GM12801 (cell line): ENCODE measurements around the gene UPB1.

ENCODE experiments used
- TF ChIP-seq, protein P1 (sequence below): IDR thresholded peaks from one replicate; pipeline ENCODE4 v1.5.1; 2011; ENCODE audit warnings: control low read depth; ENCODE audit not compliant: insufficient read length; ENCODE audit errors: extremely low read depth

The UPB1 gene

DNA sequence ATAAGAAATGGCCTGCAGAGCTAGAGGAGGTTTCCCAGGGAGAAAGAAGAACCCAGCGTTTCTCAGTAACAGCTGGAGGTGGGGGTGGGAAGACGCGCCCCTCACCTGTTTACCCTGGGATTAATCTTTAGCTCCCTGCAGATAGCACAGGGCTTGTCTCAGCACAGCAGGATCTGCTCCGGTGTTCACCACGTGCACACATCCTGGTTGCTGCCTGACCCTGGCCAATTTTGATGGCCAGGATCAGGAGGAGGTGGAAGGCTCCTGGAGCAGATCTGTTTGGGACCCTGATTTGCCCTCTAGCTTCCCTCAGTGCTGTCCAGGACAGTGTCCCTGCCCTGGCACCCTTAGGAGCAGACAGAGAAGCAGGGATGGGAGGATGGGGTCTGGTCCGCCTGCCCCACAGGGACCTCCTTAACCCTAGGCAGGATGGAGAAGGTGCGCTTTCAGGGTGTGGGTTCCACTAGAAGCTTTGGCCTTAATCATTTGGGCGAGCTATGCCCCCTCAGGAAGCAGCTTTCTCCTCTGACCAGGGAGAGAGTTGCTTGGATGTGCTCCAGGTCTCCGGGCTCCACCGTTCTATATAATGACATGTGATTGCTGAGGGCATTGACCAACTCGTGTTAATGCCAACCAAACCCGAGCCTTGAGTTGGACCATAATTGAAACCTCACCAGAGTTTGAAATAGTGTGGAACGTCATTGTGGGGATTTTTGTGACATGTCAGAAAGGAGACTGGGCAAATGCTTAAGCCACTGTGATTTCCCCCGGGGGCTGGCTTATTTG, 19.3 kb downstream of the UPB1 start:
- TF ChIP-seq, protein P1, sequence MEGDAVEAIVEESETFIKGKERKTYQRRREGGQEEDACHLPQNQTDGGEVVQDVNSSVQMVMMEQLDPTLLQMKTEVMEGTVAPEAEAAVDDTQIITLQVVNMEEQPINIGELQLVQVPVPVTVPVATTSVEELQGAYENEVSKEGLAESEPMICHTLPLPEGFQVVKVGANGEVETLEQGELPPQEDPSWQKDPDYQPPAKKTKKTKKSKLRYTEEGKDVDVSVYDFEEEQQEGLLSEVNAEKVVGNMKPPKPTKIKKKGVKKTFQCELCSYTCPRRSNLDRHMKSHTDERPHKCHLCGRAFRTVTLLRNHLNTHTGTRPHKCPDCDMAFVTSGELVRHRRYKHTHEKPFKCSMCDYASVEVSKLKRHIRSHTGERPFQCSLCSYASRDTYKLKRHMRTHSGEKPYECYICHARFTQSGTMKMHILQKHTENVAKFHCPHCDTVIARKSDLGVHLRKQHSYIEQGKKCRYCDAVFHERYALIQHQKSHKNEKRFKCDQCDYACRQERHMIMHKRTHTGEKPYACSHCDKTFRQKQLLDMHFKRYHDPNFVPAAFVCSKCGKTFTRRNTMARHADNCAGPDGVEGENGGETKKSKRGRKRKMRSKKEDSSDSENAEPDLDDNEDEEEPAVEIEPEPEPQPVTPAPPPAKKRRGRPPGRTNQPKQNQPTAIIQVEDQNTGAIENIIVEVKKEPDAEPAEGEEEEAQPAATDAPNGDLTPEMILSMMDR = no peak

DNA sequence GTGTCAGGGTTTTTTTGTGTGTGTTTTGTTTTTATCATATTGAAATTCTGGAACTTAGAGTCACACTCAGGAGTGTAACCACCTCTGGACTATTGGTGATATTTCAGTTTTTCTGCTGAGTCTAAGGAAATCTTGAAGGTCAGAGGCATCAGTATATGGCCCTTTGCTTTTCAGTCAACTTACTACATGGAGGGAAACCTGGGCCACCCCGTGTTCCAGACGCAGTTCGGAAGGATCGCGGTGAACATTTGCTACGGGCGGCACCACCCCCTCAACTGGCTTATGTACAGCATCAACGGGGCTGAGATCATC, 19.9 kb downstream of the UPB1 start:
- TF ChIP-seq, protein P1 = no peak

DNA sequence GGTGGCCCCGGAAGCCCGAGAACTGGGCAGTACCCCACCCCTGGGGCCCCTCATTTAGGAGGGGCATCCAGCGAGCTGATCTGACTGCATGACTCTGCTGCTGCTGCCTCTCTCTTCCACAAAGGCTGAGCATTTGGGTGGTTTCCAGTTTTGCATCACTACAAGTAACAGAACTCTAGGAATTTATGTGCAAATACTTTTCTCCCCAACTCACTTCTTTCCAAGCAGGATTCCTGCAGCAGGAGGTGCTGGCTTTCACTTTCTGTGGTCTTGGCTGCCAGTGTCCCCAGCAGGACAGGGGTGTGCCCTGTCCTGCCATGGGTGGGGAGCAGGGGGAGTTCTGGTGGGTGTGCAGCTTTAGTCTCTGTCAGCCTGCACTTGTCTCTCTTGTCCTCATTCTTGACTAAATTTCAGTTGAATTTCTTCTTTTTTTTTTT, 21.2 kb downstream of the UPB1 start:
- TF ChIP-seq, protein P1 = no peak

DNA sequence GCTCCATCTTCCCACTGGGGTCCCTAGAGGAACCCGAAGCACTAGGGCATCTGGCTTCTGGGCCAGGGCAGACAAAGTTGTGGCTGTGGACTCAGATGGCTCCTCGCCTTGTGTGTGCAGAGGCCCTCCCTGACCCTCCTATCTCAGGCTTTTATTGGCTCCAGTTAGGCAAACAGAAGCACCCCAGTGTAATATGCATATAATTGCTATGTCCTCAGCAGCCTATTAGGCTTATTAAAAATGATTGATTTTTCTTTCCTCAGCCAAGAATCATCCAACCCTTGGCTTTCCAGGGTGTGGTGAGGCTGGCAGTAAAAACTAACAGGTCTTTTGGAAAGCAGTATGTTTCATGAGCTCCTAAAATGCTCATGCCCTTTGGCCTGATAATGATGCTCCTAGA, 22.3 kb downstream of the UPB1 start:
- TF ChIP-seq, protein P1 = no peak

DNA sequence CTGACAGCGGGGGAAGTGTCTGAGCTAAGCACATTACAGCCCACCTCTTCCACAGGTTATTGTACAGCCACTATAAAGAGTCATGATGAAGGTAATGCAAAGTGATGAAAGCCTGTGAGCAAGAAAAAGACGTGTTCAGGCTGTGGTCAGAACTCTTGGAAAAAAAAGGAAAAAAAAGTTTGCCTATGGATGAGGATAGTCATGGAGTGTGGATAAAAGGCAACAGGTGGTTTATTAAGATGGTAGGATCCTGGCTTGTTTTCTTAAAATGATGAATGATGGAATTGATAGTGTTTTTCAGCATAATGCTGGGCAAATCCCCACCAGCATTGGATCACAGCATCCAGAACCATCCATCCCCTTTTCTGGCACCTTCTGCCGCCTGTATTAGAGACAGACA, 23.1 kb downstream of the UPB1 start:
- TF ChIP-seq, protein P1 = no peak

DNA sequence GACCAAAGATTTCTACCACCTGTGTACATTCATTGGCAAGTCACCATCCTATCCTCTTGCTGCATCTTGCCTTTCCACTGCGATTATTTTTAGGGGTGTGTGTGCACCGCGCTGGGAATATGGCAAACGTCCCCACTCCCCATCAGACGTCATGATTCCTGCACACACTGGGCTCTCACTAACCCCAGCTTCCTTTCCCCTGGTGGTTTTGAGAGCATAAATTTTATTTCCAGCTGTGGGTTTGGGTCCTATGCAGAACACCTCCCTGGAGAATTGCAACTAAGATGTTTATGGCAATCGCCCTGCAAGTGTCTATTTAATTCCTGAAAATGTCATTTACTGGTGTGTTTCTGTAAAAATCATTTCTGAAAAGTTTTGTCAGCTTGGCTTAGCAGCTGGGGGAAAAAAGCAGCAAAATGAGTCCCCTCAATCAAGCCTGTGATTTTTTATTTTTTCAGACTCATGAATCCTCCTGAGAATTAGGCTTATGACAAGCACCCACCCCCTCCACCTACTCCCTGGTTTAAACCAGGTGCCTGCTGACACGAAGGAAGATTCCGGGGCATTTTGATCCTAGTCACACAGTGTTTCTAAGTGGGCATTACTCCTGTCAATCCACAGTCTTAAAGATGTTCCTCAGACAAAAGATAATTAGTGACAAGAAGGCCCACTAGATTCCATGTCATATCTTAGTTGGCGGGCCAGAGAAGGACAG, 23.8 kb downstream of the UPB1 start:
- TF ChIP-seq, protein P1 = no peak

DNA sequence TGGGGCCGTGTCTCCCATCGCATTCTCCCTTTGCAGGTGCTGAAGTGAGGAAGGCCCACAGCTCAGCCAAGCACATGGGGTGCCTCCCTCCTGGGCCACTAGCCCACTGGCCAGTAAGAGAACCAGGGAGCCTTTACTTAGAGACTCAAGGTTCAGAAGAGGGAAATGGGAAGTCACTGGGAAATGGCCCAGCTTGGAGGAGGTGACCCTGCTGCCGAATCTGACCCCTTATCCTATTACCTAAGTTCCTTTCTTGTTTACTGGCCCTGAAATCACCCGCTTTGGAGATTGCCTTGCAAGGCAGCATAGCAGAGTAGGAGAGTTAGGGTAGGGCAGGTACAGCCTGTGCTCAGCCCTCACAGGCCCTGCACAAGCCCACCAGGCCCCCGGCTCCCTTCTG, 24.4 kb downstream of the UPB1 start:
- TF ChIP-seq, protein P1 = no peak
